Measurements from ENCODE around the gene RNF227.

The RNF227 gene

DNA sequence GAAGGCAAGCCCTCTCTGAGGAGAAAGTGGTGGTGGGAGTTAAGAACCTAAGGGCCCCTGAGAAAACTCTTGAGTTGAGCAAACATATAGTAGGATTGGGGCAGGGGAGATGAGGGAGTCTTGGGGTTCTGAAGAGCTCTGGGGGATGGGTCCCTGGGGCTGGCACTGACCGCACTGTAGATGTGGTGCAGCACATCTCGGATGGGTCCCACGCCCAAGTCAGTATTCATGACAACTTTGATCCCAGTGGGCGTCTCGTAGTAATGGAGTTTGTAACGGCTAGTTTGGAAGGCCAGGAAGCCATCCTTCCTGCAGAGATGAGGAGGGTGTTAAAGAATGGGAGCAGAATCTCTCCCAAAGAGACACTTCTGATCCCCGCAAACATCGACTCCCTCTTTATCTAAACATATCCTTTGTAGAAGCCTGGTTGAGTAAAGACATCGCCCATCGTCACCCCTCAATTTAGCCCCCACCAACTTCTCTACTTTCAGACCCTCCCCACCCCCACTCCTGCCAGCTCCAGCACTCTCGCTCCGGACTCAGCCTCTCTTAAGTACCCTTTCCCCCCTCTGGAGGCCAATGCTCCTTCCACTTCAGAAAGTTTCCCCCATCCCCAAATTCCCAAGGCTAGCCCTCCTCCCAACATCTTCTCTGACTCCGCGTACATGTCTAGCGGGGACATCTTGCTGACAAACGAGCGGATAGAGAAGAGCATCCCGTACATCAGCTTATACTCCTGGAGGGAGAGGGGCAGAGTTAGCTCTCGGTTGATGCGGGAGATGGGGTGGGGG is 14.9 kb upstream of the RNF227 start:
- DNase-seq (ENCODE audit: low read depth in 3 of 3) = no peak

DNA sequence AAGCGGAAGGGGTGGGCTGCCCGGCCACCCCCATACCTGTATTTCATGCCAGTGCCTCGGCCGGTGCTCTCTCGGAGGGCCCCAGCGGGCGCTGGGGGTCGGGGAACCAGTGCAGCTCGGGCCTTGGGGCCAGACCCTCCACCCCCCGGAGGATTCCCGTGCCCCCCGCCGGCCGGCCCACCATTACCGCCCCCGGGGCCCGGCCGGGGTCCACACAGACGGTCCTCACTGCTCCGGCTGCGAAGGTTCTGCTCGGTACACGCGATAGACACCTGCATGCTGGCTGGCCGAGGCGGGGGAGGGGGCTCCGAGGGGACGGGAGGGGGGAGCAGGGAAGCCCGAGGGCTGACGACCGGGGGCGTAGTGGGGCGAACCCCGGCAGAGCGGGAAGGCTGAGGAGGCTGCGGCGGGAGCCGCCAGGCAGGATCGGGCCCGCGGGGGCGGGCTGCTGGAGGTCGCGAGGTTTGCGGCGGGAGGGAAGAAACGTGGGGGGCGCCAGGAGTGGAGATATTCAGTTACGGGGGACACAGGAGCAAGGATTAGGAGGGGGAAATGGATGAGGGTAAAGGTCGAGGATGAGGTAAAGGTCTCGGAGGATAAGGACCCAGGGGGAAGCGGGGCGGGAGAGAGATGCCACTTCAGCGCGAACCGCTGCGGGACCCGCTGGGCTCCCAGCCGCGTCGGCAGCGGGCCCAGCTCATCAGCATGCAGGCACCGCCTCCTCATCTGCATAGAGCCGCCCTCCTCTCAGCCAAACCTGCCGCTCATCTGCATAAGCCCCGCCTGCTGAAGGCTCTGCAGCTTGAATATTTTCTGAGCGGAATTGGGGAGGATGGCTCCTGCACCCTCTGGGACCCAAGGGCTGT is 13.3 kb upstream of the RNF227 start, which contains the start of gene KCNAB3:
Gene KCNAB3 (minus strand): TSS at position 699 of the 866 bp plus-strand sequence. CDS start 421 bp downstream, at position 278.
- peak in 1 of 3 experiments; percentile 57 for DNase-seq (ENCODE audit: low read depth in 3 of 3)

DNA sequence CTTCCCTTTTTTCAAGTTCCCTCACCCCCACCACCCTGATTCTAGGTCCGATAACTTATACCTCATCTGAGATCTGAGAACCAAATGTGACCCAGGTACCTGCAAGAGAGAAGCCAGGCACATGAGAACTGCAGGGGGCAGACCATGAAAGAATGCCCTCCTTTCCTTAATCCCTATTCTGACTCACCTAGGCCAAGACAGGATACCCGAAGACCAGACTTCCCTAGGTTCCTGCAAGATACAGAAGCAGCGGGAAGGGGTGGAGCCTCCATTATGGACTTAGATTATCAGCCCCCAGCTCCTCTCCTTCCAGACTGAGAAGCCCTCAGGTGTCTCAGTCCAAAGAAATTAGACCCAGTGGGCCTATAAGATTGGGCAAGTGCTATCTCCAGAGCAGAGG is 11.5 kb upstream of the RNF227 start:
- DNase-seq (ENCODE audit: low read depth in 3 of 3) = no peak

DNA sequence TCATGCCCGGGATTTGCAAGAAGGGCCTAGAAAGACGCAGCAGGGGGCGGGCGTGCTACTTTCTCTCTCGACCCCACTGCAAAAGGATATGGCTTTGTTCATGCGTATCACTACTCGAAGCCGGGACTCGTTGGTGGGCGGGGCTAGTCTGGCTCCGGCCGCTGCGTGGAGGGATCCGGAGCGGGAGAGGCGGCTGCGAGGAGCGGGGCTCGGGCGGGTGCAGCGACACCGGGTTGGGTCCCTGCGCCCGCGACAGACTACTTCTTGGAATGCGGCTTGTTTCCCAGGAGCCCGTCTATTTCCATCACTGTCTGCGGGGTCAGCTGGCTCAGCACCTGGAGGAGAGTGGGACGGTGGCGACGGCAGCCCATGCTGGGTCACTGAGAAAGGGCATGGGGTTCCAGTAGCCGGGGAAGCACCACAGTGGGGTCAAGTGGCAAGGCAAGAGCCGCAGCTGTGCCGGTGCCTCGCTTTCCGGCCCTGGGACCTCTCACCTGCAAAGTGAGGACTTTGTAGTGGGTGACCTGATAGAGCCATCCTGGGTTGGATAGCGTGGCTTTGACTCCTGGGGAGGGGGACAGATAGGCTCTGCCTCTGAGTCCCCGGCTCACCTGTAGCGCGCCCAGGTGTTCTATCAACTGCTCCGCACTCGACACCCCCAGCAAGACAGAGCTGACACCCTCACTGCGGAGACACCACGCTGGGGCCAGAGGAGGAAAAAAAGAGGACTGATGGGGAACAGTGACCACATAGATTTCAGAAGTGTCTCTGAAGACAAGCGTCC is 6.9 kb upstream of the RNF227 start:
- DNase-seq (ENCODE audit: low read depth in 3 of 3) = peak; percentile 64 to 80 (median 66)

DNA sequence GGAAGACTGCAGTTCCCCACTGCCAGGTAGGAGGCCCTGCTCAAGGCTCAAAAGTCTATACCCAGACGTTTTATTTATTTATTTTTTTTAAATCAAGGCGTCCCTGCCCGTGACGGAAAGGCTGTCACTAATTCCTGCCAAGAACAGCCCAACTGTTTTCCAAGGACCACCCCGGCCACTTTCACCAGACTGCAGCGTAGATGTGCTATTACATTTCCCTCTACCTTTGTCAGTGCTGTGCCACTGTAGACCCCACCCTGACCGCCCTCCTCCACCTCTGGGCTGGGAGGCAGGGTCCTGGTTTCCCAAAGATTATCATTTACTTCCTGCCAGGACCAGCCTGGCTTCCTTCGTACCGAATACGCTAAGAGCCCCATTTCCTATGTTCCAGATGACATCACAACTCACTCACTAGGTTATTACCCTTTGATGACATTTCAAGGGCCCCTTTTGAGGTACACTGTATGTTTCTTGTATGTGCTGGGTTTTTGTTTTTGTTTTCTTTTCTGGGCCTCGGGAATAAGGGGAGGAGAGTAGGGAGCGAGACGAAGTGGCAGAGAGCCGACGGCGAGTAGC is 6.3 kb upstream of the RNF227 start:
- DNase-seq (ENCODE audit: low read depth in 3 of 3) = no peak

DNA sequence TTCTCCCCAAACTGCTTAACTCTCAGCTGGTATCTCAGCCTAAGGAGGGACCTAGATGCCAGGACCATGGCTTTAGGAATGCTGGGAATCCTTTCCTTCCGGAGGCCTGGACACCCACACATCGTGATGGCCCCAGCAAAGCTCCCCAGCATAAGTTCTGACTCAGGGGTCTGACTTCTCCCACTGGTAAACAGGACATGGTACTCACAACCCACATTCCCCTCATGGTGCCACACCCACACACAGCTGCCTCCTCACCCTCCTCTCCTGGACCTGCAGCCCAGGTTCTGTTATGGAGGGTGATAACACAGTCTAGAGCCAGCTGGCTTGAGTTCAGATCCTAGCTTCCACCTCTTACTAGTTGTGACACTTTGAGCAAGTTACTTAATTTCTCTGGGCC is 719 bp upstream of the RNF227 start:
- no peak for DNase-seq (ENCODE audit: low read depth in 3 of 3)

DNA sequence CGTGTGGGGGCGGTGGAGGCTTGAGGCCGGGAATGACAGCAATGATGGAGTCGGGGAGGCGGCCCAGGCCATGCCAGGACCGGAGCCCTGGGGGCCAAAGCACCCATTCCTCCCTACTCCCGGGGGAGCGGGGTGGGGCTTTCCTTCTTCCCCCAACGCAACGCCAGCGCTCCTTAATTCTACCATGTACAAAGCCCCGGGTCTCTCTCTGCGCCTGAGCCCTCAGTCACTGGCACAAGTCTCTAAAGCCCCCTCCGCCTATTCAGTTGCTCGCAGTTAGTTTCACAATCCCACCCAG is 245 bp upstream of the RNF227 start:
- DNase-seq (ENCODE audit: low read depth in 3 of 3) = no peak

DNA sequence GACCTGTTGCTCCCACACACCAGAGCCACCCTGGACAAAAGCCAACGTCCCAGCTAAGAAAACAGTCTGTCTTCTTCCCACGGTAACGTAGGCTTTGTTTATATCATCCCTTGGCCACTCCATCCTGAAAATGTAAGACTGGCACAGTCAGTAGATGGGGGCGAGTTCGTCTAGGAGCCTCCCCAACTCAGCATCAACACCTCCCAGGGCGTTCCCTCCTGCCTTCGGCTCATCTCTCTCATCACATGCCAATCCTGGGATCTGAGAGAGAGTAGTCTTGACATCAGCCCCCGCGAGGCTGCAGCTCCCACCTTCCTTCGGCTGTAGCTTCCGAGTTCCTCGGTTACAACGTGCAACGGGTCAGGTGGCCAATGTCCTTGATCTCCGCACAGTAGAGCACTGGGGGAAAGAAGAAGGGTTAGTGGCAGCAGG is 894 bp downstream of the RNF227 start:
- no peak for DNase-seq (ENCODE audit: low read depth in 3 of 3)

DNA sequence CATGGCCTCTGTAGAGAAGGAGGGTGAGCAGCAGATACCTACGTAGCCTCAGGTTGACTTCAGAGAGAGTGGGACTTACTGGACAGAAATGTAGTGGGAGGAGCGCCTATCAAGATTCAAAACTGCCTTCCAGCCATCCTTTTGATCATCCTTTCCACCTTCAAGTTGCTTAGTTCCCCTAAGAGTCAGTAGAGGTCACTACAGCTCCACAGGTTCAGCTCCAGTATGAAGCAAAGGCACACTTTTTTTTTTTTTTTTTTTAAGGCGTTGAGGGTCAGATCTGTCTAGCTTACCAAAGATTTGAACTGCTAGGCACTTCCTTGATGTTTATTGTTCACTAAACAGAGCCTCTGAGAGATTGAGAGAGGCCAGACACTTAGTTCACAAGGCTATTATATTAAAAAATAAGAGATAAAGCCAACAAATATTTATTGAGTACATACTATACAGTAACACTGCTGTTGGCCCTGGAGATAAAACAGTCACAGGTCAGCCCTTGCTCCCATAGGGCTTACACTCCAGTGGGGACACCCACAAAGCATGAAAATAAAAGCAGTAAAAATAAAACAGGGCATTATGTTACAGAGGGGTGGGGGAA is 3.1 kb downstream of the RNF227 start:
- peak in 1 of 3 experiments; percentile 29 for DNase-seq (ENCODE audit: low read depth in 3 of 3)

DNA sequence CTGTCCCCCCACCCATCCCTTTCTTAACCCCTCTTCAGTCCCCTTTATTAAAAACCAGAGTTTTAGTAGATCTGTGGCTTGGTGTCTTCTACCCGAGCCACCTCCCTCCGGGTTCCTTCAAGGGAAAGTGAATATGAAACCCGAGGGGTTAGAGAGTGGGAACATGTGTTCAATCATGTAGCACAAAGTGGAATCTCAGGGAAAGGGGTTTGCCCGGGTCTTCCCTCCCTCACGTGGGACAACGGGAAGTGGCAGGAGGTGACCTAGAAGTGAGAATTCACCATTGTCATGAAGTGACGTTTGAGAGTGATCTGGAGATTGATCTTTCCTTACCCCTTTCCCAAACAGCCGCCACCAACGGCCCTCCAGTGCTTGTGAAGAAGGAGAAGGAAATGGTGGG is 5.0 kb downstream of the RNF227 start:
- DNase-seq (ENCODE audit: low read depth in 3 of 3) = no peak

DNA sequence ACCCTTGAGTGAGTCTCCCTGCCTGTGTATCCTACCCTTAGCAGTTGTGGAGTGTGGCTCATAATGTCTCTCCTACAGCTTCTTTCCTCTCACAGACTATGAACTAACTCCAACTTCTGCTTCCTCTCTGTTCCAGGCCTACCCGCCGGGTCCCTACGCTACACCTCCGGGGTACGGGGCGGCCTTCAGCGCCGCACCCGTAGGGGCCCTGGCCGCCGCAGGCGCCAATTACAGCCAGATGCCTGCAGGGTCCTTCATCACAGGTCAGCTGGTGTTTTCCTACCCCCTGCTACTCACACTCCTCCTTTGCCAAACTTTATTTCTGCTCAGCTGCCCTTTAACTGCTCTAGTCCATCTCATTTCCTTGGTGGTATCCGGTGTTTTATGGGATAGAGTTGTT is 5.4 kb downstream of the RNF227 start:
- no peak for DNase-seq (ENCODE audit: low read depth in 3 of 3)

DNA sequence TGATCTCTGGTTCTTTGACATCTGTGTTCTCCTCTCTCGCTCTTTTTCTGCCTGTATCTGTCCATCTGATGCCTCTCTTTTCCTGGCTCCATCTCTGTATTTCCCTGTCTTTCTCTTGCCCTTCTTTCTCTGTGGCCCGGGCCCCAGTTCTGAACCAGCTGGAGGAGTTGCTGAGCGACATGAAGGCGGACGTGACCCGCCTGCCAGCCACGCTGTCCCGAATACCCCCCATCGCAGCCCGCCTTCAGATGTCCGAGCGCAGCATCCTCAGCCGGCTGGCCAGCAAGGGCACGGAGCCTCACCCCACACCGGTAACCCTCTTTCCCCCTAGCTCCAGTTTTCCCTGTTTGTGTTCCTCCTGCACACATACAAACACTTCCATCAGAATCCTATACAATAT is 5.8 kb downstream of the RNF227 start:
- no peak for DNase-seq (ENCODE audit: low read depth in 3 of 3)

DNA sequence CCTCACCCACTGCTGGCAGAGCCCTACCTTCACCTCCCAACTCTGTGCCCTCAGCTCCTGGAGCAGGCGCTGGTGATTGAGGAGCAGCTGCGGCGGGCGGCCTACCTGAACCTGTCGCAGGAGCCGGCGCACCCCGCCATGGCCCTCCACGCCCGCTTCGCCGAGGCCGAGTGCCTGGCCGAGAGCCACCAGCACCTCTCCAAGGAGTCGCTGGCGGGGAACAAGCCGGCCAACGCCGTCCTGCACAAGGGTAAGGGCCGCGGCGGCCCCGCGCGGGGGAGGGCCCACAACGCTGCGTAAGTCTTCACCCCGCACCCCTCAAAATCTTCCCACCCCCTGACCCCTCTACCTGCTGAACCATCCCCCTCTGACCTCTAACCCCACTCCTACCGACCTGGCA is 7.0 kb downstream of the RNF227 start:
- DNase-seq (ENCODE audit: low read depth in 3 of 3) = no peak

DNA sequence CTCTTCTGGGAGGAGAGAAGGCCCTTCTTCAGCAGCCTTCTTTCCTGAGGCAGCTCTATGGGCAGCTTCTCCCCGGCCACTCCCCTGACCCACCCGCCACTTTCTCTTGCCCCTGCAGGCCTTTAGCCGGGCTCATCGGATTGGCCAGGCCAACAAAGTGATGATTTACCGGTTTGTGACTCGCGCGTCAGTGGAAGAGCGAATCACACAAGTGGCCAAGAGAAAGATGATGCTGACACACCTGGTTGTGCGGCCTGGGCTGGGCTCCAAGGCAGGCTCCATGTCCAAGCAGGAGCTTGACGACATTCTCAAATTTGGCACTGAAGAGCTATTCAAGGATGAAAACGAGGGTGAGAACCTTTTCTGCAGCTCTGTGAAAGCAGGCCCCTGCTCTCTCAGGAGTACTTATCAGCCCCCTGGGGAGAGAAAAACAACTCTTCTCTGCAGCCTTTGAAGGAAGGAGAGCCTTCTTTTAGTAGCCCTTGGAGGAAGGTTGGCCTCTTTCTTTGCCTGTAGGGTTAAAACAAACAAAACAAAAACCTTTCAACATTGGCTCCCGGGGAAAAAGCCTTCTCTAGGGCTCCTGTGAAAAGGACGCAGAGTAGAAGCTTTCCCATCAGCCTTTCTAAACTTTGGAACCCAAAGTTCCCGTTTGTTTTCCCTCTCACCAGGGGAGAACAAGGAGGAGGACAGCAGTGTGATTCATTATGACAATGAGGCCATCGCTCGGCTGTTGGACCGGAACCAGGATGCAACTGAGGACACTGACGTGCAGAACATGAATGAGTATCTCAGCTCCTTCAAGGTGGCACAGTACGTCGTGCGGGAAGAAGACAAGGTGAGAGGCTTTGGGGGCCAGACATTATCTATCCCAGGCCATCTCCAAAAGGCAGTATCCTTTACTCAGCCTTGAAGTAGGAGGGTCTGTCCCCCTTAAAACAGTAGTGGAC is 12.7 kb downstream of the RNF227 start:
- no peak for DNase-seq (ENCODE audit: low read depth in 3 of 3)

DNA sequence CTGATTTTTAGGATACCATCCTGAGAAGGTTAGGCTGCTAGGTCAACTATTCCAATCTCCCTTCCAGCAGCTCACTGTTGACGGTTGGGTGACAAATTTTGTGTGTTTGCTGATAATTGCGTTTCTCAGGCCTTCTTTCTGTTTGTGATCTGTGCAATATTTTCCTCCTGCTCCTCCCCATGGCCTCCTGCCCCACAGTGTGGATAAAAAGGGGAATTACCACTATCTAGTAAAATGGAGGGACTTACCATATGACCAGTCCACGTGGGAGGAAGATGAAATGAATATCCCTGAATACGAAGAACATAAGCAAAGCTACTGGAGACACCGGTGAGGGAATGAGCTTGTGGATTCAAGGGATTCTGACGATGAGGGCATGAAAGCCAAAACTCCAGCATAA is 18.3 kb downstream of the RNF227 start:
- DNase-seq (ENCODE audit: low read depth in 3 of 3) = no peak

DNA sequence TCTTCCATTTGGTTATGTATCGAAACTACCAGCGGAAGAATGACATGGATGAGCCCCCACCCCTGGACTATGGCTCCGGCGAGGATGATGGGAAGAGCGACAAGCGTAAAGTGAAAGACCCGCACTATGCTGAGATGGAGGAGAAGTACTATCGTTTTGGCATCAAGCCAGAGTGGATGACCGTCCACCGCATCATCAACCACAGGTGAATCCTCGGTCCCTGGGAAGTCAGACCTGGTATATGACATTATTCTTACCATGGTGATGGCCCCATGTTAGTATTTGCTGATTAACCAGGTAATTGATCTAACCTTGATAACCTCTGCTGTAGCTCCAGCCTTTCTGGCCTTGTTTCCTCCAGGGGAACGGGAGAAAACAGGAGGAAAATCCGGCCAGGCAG is 19.0 kb downstream of the RNF227 start:
- DNase-seq (ENCODE audit: low read depth in 3 of 3) = no peak

DNA sequence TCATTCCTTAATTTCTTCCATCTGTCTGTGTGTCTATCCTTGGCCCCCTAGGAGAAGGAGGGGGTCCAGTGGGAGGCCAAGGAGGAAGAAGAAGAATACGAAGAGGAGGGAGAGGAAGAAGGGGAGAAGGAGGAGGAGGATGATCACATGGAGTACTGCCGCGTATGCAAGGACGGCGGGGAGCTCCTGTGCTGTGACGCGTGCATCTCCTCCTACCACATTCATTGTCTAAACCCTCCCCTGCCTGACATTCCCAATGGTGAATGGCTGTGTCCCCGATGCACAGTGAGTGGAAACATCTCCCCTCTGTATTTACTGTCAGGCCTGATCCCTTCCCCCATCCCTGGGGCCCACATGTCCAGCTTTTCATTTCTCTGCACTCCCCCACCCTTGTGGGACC is 21.2 kb downstream of the RNF227 start:
- no peak for DNase-seq (ENCODE audit: low read depth in 3 of 3)

DNA sequence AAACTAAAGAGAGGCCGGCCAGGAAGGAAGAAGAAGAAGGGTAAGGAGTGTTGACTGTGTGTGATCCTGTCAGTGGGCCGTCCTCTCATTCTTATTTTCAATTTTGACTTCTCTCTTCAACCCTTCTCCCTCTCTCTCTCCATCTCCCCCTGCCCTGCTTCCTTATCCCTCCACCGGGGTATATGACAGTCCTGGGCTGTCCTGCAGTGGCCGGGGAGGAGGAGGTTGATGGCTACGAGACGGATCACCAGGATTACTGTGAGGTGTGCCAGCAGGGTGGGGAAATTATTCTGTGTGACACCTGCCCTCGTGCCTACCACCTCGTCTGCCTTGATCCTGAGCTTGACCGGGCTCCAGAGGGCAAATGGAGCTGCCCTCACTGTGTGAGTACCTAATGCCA is 21.9 kb downstream of the RNF227 start:
- DNase-seq (ENCODE audit: low read depth in 3 of 3) = no peak

DNA sequence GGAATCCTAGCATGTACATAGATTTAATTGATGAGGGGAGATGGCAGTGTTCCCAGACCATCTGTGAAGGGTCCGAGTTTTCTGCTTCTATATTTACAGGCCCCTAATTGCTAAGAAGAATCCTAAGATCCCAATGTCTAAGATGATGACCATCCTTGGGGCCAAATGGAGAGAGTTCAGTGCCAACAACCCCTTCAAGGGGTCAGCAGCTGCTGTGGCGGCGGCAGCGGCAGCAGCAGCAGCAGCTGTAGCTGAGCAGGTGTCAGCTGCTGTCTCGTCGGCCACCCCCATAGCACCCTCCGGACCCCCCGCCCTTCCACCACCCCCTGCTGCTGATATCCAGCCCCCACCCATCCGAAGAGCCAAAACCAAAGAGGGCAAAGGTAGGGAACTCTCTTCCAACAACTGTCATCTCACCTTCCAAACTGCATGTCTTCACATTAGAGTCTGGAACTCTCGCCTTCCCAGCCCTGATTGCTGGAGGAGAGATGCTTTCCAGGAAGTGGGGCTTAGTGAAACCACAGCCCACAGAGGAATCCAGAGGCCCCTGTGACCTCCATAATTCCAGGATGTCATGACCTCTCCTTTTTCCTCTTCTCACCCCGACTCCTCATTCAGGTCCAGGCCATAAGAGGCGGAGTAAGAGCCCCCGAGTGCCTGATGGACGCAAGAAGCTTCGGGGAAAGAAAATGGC is 22.8 kb downstream of the RNF227 start:
- DNase-seq (ENCODE audit: low read depth in 3 of 3) = no peak

Measured in stimulated activated CD4-positive, alpha-beta T cell treated with anti-CD3 and anti-CD28 coated beads, TNF-alpha, amount 100 ng/mL, for 24 hours (primary cell).